GM12891 (cell line): Measurements from ENCODE around the gene TDRD7.
A peak's percentile ranks its signal among the peaks of the same experiment; 100 is the strongest.

Experiments
- DNase-seq: peaks from one replicate; pipeline ENCODE4 v3.0.0; 2011; ENCODE audit warnings: low spot score; ENCODE audit not compliant: insufficient read length
- FAIRE-seq: peaks from 2 replicates; lab custom pipeline; 2011; peaks lifted over from hg19 to GRCh38; lab: Jason Lieb, UNC
- PAX5 ChIP-seq: IDR thresholded peaks from 2 replicates; pipeline ENCODE4 v1.6.1; 2011; ENCODE audit warnings: low read length, moderate library complexity, mild to moderate bottlenecking; ENCODE audit not compliant: insufficient read depth, severe bottlenecking
- POLR2A ChIP-seq: IDR thresholded peaks from 2 replicates; pipeline ENCODE4 v1.6.1; 2011; ENCODE audit warnings: low read depth, low read length, control low read depth
- POLR2AphosphoS5 ChIP-seq: IDR thresholded peaks from 2 replicates; pipeline ENCODE4 v1.6.1; 2011; ENCODE audit warnings: low read depth, low read length, control low read depth
- POU2F2 ChIP-seq: IDR thresholded peaks from 2 replicates; pipeline ENCODE4 v1.6.1; 2011; ENCODE audit warnings: low read depth, mild to moderate bottlenecking, control low read depth, low read length, moderate library complexity
- SPI1 ChIP-seq: IDR thresholded peaks from 2 replicates; pipeline ENCODE4 v1.6.1; 2011; ENCODE audit warnings: low read depth, low read length, control low read depth
- TAF1 ChIP-seq: IDR thresholded peaks from 2 replicates; pipeline ENCODE4 v1.6.1; 2011; ENCODE audit warnings: low read depth, low read length, control low read depth

Gene TDRD7

DNA sequence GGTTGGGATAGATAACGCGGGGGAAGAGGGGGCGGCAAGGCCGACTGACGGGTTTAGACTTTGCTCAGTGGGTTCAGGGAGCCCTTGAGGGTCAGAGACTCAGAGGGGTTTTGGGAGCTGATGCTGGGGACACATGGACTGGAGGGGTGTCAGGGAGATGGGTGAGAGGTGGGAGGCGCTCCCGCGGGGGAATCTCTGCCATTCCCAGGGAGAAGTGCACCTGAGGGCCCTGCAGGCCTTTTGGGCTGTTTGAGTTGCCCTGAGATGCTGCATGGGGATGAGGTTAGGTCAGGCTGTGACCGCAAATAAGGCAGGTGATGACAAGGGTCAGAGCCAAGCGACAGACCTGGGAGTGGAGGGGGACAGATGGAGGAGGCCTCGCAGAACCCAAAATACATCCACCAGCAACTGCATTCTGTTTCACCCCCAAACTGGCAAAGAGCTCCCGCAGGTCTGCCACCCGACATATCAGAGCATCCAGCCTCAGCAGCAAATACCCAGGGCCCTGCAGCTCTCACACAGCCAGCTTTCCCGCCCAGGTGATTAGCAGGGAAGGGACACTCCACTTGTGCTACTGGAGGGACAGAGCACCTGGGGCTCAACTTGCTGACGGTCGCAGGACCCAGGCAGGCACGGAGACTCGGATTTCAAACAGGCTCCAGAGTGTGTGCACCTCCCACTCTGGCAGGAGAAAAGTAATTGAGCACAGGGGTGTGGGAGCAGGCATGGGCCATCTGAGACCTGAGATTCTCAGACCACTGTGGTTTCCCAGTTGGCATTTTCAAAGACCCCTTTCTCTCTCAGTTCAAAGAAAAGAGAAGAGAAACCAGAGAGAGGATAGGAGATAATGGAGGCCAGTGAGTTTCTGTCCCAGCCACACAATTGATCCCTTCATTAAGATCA, 116.0 kb downstream of the TDRD7 start:
- FAIRE-seq (peak; percentile 74), DNase-seq (no peak)
- TF ChIP-seq POLR2AphosphoS5: no peak
- peak; percentile 70 for TF ChIP-seq SPI1

DNA sequence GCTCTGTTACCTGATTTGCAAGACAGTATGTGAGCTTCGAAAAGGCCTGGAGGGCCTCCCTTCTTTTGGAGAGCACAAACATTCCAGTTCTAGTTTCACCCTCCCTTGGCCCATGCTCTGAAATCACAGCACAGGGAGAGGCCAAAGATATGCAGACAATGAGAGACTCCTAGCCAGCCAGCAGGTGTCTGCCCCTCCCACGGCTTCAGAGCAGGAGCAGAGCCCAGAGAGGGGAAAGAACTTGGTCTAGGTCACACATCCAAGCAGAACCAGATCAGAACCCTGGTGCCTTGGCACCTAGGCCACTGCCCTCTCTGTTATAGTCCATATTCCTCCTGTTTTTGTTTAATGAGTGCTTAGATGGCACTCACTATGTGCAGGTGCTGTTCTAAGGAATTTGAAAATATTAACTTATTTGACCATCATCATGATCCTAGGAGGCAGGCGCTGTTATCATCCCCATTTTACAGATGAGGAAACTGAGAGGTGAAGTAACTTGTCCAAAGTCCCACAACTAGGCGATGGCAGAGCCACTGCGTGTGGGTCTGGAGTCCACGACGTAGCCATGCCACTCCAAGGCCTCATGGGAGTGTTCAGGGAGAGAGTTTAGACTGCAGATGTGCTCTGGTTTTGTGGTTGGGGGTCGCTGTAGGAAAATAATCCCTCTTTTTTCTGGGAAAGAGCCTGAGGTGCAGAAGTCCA, 116.8 kb downstream of the TDRD7 start:
- DNase-seq: no peak
- FAIRE-seq: peak; percentile 9

DNA sequence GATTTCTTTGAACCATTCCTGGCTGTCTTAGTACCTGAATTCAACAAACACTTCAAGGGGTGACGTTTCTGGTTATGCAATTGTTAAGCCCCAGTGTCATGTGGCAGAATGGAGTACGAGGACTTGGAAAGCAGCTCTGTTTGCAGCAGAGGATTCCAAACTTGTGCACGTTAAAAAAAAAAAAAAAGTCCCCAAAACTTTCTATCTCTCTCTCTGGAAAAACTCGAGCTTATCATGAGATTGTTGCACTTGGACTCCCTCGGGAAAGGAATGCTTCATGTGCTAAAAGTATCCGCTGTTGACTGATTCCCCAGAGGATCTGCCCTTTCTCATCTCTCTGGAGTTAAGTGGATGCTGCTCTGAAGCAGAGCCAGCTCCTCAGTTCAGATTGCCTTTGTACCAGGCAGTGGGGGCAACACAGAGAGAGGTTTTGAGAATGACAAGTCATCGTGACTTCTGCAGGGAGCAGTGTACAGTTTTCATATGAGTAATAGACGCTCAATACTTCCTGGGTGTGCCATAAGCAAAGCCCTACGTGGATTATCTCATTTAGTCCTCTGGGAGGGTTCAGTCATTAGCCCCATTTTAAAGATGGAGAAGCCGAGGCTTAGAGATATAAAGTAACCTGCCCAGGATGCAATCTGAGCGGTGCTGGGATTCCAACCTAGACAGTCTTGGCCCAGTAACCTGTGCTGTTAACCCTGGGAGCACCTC, 117.6 kb downstream of the TDRD7 start:
- TF ChIP-seq POLR2AphosphoS5: no peak
- no peak for TF ChIP-seq POU2F2
- TF ChIP-seq PAX5: no peak
- no peak for TF ChIP-seq TAF1
- no peak for TF ChIP-seq POLR2A
- DNase-seq (peak; percentile 45), FAIRE-seq (peak; percentile 86)

More for the DNA sequence above, 116.8 kb downstream of the TDRD7 start:
- TF ChIP-seq TAF1: no peak
- no peak for TF ChIP-seq SPI1
- no peak for TF ChIP-seq POLR2A
- TF ChIP-seq POU2F2: no peak
- no peak for TF ChIP-seq PAX5
- no peak for TF ChIP-seq POLR2AphosphoS5

DNA sequence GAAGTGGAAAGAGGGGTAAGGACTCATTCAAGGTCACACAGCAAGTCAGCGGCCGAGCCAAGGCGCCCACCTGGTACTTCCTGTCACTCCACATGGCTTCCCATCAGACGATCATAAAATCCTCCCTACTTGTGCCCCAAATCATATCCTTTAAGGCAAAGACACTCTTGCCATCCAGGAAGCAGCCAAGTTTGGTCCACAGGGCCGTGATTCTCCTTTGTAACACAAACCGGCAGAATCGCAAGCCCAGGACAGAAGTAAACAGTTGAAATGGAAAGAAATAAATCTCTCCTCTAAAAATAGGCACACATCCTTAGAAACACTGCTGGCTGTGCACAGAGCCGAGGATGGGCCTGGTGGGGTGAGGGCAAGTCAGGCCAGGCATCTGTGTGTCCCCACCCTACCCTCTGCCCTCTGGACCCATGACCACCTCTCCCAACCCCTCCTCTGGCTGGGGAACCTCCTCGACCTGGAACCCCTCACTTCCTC, 120.0 kb downstream of the TDRD7 start:
- DNase-seq: no peak
- no peak for FAIRE-seq
- TF ChIP-seq POLR2A: no peak
- no peak for TF ChIP-seq POLR2AphosphoS5
- TF ChIP-seq POU2F2: no peak
- TF ChIP-seq PAX5: no peak
- TF ChIP-seq TAF1: no peak
- no peak for TF ChIP-seq SPI1

DNA sequence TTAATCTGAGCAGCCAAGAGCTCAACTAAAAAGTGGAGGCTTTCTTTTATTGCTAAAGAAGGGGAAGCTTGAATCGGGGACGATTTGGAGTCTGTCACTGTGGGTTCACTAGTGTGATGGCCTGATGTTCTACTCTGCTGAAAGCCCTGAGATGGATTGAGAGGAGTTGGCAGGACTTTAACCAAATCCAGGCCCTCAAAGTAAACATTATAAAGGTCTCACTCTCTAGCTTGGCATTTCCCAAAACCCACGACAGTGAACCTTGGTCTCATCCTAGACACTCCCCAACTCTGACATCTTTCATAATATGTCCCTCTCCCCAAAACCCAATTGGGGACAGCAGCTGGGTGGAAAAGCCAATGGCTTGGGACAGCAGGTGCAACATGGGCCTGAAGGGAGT, 122.3 kb downstream of the TDRD7 start:
- DNase-seq (no peak), FAIRE-seq (no peak)
- TF ChIP-seq SPI1: no peak
- TF ChIP-seq POU2F2: no peak
- no peak for TF ChIP-seq PAX5
- no peak for TF ChIP-seq POLR2AphosphoS5
- TF ChIP-seq TAF1: no peak
- TF ChIP-seq POLR2A: no peak

DNA sequence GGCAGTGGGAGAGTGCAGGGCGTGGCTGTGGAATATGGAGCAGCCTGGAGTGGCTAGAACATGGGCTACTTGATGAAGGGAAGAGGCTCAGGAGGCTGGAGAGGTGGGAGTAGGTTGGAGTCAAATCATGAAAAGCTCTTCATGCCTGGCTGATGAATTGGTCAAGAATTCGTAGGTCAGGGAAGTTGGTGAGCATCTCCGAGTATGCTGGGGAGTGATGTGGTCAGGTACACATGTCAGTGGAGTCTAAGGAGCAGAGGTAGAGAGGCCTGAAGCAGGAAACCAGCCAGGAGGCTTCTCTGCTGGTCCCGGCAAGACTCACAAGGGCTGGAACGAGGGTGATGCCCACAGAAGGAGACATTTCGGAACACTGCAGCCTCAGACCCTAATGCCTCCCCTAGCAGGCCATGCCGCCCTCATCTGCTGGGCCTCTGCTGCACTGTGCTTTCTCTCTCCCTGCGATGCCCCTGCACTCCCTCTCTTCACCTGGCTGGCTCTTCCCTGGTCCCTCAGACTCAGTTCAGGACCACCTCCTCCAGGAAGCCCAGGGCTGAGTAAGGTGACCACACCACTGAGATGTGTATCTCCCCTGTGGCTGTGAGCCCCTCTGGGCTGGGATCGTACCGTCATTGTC, 123.2 kb downstream of the TDRD7 start:
- no peak for FAIRE-seq
- DNase-seq: no peak
- TF ChIP-seq POLR2A (no peak), POLR2AphosphoS5 (no peak), PAX5 (no peak), POU2F2 (no peak), SPI1 (no peak), TAF1 (no peak)

DNA sequence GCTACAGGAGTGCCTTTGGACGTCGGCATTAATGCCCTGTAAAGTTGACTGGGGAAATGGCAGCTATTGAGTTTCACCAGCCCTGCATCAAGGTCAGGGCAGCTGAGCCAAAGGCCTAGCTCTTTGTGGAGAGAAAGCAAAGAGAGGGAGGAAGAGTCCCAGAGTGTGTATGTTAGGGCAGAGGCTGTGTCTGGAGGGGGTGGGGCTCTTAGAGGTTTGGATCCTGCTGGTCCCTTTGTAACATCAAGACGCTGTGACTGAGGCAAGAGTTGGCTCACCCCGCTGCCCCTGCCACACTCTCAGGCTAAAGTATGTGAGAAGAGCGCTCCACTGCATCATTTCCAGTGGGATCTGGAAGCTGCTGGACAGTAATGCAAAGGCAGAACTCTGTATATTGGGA, 123.9 kb downstream of the TDRD7 start:
- FAIRE-seq (no peak), DNase-seq (no peak)
- TF ChIP-seq TAF1 (no peak), POLR2AphosphoS5 (no peak), POU2F2 (no peak), POLR2A (no peak), PAX5 (no peak), SPI1 (no peak)

DNA sequence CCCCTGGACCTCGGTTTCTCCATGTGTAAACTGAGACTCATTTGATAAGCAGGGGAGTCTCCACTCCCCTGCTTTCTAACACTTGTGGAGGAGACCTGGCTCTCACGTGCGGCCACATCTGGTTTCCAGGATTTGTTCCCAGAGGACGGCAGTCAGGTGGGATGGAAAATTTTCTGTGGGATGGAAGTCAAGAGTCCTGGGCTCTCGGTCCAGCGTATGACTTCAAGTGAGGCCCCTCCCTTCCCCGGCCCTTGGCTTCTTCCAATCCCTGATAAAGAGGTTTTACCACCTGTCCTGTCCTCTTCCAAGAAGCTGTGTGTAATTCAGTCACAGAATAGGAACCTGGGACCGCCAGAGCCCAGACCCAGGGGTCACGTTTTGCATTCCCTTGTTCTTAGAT, 124.6 kb downstream of the TDRD7 start:
- TF ChIP-seq POLR2A (no peak), TAF1 (no peak), PAX5 (no peak)
- no peak for DNase-seq
- FAIRE-seq: no peak

DNA sequence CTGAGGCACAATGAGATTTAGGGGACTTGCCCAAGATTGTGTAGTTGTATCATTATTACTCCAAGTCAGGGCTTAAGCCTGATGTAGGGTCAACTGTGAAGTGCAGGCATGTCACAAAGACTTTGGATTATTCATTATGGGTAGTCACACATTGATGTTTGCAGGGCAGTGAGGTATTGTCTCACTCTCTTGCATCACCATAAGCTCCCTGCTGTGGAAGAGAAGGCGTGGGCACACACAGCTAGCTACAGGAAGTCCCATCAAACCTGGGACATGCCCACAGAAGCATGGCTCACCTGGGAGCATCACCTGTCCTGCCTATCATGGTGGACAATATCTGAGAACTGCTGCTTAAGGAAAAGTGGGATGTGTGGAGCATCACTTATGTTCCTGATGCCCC, 131.7 kb downstream of the TDRD7 start:
- FAIRE-seq: no peak
- TF ChIP-seq POU2F2: no peak
- DNase-seq: no peak
